ENCODE data around the gene NR2E1. TPM values are rescaled to one million over a fixed set of nuclear protein-coding genes. Genes with fewer than 3 reads are reported as not detected.

Gene NR2E1
- total RNA-seq, 1 experiment from 2014 or later: 1.2 TPM

- DNase-seq (ENCODE audit: low read depth): no peak
These were observed 5.6 kb downstream of the NR2E1 start for GRCh38 chr6:108171291-108171917.

- no peak for DNase-seq (ENCODE audit: low read depth)
These were observed 6.2 kb downstream of the NR2E1 start for GRCh38 chr6:108171918-108172516.

DNA sequence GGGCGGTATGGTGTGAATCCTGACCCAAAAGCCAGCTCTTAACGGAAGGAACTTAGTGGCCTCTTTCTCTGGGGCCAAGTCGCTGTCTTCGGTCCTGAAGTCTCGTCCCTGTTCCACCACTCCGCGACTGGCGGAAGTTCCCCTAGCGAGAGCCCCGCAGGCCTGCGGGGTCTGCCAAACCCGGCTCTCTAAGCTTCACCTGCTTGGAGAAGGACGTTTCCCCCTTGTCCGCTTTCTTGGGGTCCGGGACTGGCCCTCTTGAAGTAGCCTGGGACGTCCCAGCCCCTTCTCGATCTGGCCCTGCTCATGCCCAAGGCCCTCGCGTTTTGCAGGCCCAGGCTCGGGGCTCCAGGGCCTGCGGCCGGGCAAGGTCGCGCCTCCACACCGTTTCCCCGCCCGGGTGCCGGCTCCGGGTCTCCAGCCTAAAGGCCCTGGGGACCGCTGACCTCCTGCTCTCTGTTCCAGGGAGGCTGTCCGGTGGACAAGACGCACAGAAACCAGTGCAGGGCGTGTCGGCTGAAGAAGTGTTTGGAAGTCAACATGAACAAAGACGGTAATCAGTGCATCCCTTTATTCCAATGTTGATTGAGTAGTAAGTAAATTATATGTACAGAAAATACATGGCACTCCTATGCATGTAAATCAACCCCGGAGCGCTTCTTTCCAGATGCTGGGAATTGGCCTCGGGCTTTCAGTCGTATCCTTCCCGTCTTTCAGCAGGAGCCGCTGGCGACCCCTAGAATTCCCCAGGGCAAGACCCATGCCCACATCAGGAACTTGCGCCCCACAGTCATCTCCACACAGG lies 8.8 kb downstream of the NR2E1 start:
- no peak for DNase-seq (ENCODE audit: low read depth)

DNA sequence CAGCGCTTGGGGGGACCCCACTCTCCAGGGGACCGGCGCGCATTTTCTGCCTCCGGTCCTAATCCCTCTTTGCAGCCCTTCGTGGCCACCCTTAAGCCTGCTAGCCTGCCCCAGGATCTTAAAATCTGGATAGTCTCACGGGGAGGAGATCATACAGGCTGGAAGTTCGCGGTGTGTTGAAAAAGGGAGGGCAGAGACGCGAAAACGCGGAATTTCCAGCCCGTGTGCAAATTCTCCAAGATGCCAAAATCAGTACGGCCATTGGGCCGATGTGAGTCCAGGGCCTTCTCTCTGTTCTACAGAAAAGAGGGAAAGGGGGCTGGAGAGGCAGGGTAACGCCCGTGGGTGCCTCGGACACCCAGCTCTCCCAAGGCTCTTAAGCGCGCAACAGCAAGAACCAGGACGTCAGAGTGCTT lies 9.4 kb downstream of the NR2E1 start:
- no peak for DNase-seq (ENCODE audit: low read depth)

DNA sequence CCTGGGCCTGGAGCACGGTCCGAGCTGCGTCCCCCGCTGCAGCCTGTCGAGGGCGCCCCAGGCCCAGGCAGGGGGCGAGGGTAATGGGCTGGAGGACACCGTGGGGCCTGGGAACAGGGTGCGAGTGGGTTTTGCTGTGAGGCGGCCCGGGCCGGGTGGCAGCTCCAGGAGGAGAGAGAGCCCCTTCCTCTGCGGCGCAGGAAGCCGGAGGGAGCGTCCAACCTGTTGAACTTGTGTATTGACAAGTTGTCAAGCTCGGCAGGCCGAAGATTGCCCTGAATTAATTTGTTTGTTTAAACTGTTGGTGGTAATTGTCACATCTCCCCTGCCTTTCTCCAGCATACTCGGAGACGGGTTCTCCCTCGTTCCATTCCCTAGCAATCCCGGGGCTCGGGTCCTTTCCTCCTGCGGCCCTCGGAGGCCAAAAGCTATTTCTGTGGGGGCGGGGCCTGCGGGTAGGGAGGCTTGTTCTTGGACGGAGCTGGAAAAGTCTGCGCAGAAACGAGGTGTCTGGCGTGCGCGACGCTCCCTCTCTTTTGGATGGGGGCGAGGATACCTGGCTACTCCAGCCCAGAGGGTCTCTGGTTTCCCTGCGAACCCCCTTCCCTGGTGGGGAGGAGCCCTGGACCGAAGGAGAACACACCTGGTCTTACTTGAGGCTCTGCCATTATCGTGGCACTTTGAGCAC lies 9.9 kb downstream of the NR2E1 start:
- no peak for DNase-seq (ENCODE audit: low read depth)

- DNase-seq (ENCODE audit: low read depth): no peak
These were observed 10.7 kb downstream of the NR2E1 start for GRCh38 chr6:108176281-108177089.

DNA sequence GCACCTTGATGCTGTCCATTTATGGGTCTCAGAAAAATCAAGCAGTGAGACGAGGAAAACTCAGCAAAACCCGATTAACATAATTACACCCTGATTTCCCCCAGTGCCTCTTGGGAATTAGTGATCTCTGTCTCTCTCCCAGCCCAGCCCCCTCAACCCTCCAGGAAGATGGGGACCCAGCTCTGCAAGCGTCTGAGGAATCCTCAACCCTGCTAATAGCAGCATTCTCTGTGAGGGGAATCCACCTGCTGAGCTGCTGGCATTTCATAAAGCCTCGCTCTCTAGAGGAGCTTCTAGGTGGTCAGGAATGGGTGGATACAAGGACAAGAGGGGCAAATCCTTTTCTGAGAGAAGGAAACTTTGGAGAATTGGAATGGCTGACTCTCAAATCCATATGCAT lies 13.9 kb downstream of the NR2E1 start:
- no peak for DNase-seq (ENCODE audit: low read depth)

DNA sequence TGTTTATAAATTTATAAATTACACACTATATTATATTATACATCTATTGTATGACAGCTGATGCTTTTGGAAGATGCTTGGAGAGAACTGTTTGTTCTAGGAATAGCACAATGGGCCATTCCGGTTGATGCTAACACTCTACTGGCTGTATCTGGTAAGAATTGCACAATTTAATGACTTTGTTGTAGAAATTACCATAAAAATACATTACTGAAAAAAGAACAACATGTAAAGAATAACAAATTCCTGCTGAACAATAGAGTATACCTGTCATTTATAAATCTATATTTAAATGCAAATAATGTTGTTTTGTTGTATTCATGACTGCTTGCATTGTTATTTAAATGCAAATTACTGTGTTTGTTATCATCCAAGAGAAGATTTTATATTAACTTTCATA lies 14.4 kb downstream of the NR2E1 start:
- DNase-seq (ENCODE audit: low read depth): no peak

DNA sequence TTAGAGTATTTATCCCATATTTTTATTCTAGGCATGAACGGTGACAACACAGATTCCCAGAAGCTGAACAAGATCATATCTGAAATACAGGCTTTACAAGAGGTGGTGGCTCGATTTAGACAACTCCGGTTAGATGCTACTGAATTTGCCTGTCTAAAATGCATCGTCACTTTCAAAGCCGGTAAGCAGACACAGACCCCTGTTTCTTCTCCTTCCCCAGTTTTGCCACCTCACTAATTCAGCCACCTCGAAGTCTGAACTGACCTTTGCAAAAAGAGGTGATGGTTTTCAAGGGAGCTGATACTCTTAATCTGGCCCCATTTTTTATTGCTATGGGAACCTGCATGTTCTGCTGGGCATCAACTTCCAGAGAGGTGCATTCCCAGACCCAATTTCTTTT lies 15.0 kb downstream of the NR2E1 start:
- no peak for DNase-seq (ENCODE audit: low read depth)

DNA sequence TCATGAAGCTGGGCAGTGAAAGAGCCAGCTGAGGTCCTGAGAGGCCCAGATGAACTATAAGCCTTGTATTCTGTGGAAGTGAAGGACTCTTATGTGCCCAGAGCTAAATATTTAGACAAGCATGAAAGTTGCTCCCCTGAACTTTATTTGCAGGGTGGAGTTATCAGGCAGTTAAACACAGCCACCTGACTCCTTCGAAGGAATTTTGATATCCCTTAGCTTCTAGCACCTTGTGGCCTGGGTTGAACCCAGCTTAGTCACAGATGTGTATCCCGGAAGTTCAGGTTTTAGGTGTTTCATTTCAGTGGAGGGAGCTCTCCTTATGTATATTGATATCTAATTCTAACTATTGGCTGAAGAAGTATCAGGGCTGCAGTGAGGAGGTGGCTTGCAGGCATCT lies 20.4 kb downstream of the NR2E1 start:
- DNase-seq (ENCODE audit: low read depth): no peak

GRCh38 chr6:108187519-108187918 lies 21.7 kb downstream of the NR2E1 start:
- no peak for DNase-seq (ENCODE audit: low read depth)

DNA sequence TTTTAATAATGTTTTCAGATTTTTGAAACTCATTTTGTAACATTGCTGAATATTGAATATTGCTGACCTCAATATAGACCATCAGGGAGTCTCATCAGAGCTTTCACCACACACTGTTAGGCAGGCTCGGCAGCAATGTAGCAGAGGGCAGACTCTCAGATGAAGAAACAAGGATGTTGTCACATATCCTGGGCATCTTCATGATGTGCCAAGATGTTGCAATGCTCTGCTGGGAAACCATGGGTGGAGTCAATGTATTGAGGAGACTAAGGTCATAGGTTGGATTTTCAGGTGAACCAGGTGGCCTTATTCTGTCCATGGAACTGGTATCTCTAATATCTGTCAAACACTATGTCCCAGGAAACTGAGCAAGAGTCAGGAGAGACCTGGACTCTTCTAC lies 27.3 kb downstream of the NR2E1 start:
- no peak for DNase-seq (ENCODE audit: low read depth)

GRCh38 chr6:108193835-108194234 lies 28.0 kb downstream of the NR2E1 start:
- DNase-seq (ENCODE audit: low read depth): no peak

- no peak for DNase-seq (ENCODE audit: low read depth)
These were observed 28.7 kb downstream of the NR2E1 start for GRCh38 chr6:108194503-108194902.

- no peak for DNase-seq (ENCODE audit: low read depth)
These were observed 29.4 kb downstream of the NR2E1 start for GRCh38 chr6:108195209-108195608.

DNA sequence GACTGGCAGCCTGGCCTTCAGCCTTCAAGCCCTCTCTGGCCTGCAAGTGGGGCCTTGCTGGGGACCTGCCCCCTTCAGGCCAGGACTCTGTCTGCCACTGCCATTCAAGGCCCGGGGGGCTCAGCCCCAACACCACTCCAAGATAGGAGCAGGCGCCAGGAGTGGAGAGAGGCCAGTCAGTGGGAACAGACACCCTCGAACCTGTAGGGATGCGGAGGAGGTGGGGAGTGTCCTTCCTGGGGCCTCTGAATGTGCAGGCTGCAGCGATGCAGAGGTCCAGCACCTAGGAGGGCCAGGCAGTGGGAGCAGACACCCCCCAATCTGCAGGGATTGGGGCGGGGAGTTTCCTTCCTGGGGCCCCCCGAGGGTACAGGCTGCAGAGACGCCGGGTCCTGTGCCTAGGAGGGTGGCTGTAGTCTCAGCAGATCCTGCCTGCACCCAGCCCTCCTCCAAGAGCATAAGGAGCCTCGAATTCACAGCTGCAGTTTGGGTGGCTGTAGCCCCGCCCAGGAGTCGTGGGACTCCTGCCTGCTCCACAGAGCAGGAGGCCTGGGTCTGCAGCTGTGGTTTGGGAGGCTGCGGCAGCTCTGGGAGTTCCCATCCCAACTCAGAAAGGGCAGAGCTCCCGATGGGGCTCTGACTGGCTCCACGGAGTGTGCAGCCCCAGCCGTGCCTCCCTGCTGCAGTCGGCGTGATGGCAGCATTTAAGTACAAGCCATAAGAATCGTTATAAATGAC lies 33.1 kb downstream of the NR2E1 start:
- no peak for DNase-seq (ENCODE audit: low read depth)

DNA sequence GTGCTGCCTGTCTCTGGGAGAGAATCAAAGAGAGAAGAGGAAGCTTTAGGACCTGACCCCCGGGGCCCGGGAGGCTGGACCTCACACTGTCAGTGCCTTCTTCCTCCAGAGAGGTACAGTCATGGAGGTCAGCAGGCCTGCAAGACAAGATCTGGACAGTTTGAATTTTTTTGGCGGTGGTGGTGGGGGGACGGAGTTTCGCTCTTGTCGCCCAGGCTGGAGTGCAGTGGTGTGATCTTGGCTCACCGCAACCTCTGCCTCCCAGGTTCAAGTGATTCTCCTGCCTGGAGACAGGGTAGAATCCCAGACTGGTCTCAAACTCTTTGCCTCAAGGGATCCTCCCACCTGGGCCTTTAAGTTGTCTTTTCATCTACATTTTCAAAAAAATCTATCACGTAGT lies 34.4 kb downstream of the NR2E1 start:
- DNase-seq (ENCODE audit: low read depth): peak; percentile 10

- DNase-seq (ENCODE audit: low read depth): peak; percentile 99
These were observed 34.8 kb downstream of the NR2E1 start for GRCh38 chr6:108200631-108201030.

GRCh38 chr6:108203189-108204112 lies 37.6 kb downstream of the NR2E1 start:
- DNase-seq (ENCODE audit: low read depth): no peak

- no peak for DNase-seq (ENCODE audit: low read depth)
These were observed 41.2 kb downstream of the NR2E1 start for GRCh38 chr6:108207013-108207412.
